SH-SY5Y (cell line): ENCODE results near the gene GALNT15.

ENCODE experiments used
- GATA2 ChIP-seq: IDR thresholded peaks from 2 replicates; pipeline ENCODE4 v1.6.1; 2011; ENCODE audit warnings: mild to moderate bottlenecking, low read depth, low read length
- GATA3 ChIP-seq: IDR thresholded peaks from 2 replicates; pipeline ENCODE4 v1.6.1; 2011; ENCODE audit warnings: low read depth, mild to moderate bottlenecking, low read length, moderate library complexity

DNA sequence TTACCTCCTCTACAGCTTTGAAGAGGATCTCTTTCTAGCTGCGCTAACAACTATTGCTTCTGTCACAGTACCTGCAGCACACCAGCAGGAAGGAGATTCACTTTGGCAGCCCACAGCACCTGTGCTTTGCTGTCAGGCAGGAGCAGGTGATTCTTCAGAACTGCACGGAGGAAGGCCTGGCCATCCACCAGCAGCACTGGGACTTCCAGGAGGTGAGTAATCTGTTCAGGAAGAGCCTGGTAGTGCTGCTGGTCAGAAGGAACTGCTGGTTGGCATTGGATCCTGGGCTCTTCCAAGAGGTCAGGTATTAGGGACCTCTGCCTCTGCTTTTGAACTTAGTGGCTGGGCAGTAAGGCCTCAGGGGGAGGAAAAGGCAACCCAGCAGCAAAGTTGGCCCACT, 48.1 kb downstream of the GALNT15 start:
- TF ChIP-seq GATA3 = no peak
- no peak for TF ChIP-seq GATA2
